ENCODE data around the gene VPS72. TPM values are rescaled to one million over a fixed set of nuclear protein-coding genes. Genes with fewer than 3 reads are reported as not detected.

The VPS72 gene
- total and polyA plus RNA-seq, 10 of the 15 experiments (the other 5 are each of a cell fraction or from before 2014, with no cell fraction given), result 6.7 to 77.8 (median 58.1) TPM

- TF ChIP-seq CEBPZ (IDR thresholded peaks at IDR 0.05; ENCODE audit: low read depth, low read length), result no peak
- 0 out of 2 replicates have a peak, but pooled peaks have one; percentile 30 for TF ChIP-seq DPF2 (IDR thresholded peaks at IDR 0.05)
- no peak for TF ChIP-seq NFYB (IDR thresholded peaks at IDR 0.05; ENCODE audit: insufficient read depth, low read depth, low read length)
- TF ChIP-seq IKZF2 (IDR thresholded peaks at IDR 0.05), result peak in 1 of 2 experiments; percentile 76; a peak in 2 of 4 replicates
- peak; percentile 24 for TF ChIP-seq MLLT1 (IDR thresholded peaks at IDR 0.05)
- TF ChIP-seq RAD51 (IDR thresholded peaks at IDR 0.05), result no peak; the same call in 1 of the 2 replicates
- TF ChIP-seq ELK1 (IDR thresholded peaks at IDR 0.05; ENCODE audit: low read depth, low read length), result peak; percentile 99
- no peak for TF ChIP-seq TCF12 (IDR thresholded peaks at IDR 0.05; ENCODE audit: low read depth, low read length)
- TF ChIP-seq POU2F2 (IDR thresholded peaks at IDR 0.05; ENCODE audit: borderline replicate concordance, low read depth, low read length), result peak; percentile 93
- TF ChIP-seq SKIL (IDR thresholded peaks at IDR 0.05; ENCODE audit: low read depth, poor library complexity, severe bottlenecking), result peak; percentile 65
- TF ChIP-seq RB1 (IDR thresholded peaks at IDR 0.05; ENCODE audit: borderline replicate concordance), result peak; percentile 48; the same call in 1 of the 2 replicates
- no peak for TF ChIP-seq ATF2 (IDR thresholded peaks at IDR 0.05; ENCODE audit: low read length)
- 0 out of 2 replicates have a peak, but pooled peaks have one; percentile 53 for TF ChIP-seq TCF3 (IDR thresholded peaks at IDR 0.05; ENCODE audit: borderline replicate concordance, insufficient read depth, low read depth, low read length)
- TF ChIP-seq RELA (IDR thresholded peaks at IDR 0.05; ENCODE audit: borderline replicate concordance, partially characterized antibody), result peak; percentile 87
- peak; percentile 79; the same call in 1 of the 2 replicates for TF ChIP-seq ZBED1 (IDR thresholded peaks at IDR 0.05; ENCODE audit: borderline replicate concordance)
- TF ChIP-seq ATF7 (IDR thresholded peaks at IDR 0.05; ENCODE audit: low read depth), result peak; percentile 80
- peak; percentile 79 for TF ChIP-seq SP1 (IDR thresholded peaks at IDR 0.05; ENCODE audit: low read depth, low read length)
- TF ChIP-seq USF2 (IDR thresholded peaks at IDR 0.05; ENCODE audit: borderline replicate concordance, low read depth, low read length), result no peak
- TF ChIP-seq MTA2 (IDR thresholded peaks at IDR 0.05; ENCODE audit: low read depth), result 0 out of 2 replicates have a peak, but pooled peaks have one; percentile 35
Observed at GRCh38 chr1:151165738-151166504, 24.1 kb downstream of the VPS72 start, which contains the start of the genes LYSMD1 and SCNM1 (continued).
